ENCODE results near the gene ASB7.

GRCh38 chr15:100592898-100593297 is 9.5 kb upstream of the ASB7 start:
- TF ChIP-seq POLR2AphosphoS5 (IDR thresholded peaks at IDR 0.05; ENCODE audit: borderline replicate concordance, low read depth, low read length) (no peak), EZH2 (IDR thresholded peaks at IDR 0.05) (no peak)
